ENCODE measurements around the gene CENPC.
"Not testable (repeated sequence)": the region's sequence is repeated elsewhere in the genome, so short reads cannot be mapped to it uniquely, and the experiment has no call there.

Gene CENPC

DNA sequence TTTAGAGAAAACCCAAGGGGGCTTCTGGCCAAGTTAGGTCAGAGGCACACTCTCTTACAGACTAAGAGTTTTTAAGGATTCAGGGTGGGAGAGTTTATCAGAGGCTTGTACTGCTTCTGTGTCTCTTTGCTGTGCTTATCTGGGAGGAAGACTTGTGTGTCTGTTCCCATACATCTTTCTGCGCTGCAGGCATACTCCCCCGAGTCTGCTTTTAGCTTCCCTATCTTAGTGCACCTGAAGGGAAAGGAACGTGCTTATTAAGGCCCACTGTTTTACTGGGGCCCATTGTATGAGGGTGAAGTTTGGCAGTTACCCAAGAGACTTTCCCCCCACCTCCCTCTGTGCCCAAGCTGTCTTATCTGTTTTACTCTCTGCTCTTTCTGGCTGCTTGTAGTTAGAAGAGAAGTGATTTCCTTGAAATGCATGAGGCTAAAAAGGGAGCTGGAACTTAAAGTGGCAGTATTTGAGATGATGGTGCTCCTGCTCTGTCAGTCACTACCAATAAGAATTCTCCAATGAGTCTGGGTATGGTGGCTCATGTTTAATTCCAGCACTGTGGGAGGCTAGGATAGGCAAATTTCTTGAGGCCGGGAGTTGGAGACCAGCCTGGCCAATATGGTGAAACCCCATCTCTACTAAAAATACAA is 7.0 kb upstream of the CENPC start:
- DNase-seq (ENCODE audit: low read depth, low spot score): not testable (repeated sequence)

DNA sequence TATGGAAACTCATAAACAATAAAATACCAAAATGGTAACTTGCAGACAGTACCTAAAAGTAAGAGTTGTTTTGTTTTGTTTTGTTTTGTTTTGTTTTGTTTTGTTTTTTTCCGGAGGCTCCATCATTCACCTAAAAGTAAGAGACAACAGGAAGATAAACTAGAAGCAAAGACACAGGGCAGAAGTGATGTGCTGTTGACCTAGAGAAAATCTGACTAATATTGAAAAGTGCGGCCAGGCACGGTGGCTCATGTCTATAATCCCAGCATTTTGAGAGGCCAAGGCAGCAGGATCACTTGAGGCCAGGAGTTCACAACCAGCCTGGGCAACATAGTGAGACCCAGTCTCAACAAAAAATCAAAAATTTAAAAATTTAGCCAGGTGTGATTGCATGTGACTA is 5.6 kb upstream of the CENPC start:
- DNase-seq (ENCODE audit: low read depth, low spot score): no peak

DNA sequence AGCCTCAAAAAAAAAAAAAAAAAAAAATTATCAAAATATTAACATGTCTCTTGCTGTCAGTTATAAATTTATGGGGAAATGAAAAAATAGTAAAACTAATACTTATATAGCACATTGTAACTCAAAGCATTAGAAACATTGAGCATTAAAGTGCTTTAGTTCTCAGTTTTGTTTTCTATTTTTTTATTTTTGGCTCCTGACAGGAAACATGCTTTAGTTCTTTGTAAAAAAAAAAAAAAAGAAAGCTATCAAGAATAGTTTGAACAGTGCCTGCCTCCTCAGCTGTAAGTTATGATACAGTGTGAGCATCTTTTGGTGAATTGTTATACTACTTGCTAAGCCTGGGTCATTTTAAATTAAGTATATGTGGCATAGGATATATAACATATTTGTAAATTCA is 5.1 kb upstream of the CENPC start:
- no peak for DNase-seq (ENCODE audit: low read depth, low spot score)

DNA sequence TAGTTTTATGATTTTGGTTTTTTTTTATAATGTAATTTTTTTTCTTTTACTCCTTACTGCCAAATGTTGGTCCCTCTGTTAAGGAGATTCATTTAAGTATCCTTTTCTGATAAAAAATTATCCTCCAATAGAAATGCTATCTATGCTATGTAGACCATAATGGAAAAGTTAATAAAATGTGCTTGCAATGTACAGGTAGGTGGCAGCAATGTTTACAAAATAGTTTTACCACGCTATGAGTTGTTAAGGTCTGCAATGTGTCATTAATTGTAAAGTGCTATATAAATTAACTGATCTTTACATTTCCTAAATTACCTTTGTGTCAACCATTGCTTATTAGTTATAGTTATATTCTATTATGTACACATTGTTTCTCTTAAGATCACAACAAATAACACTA is 3.8 kb upstream of the CENPC start:
- DNase-seq (ENCODE audit: low read depth, low spot score): no peak

- DNase-seq (ENCODE audit: low read depth, low spot score): no peak
These were observed 1.7 kb upstream of the CENPC start for GRCh38 chr4:67546971-67547370.

- no peak for DNase-seq (ENCODE audit: low read depth, low spot score)
These were observed 677 bp upstream of the CENPC start for GRCh38 chr4:67546004-67546356.

- DNase-seq (ENCODE audit: low read depth, low spot score): no peak
These were observed 3.2 kb downstream of the CENPC start for GRCh38 chr4:67542076-67542475.

DNA sequence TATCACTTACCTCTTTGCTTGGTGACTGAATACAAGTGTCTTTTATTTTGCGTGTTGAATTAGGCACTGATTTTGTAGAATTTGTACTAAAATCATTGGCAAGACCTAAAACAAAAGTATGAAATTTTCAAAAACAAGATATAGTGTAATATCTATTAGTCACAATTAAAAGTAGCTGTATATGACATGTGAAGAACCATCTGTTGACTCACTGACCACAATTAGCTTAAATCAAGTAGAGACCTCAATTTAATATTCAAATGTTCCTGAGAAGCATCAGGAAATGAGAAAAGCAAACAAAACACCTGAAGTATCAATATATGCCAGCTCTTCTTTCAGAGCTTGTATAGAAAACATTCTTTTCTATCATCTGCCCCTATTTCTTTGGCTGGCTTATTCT is 5.5 kb downstream of the CENPC start:
- no peak for DNase-seq (ENCODE audit: low read depth, low spot score)

DNA sequence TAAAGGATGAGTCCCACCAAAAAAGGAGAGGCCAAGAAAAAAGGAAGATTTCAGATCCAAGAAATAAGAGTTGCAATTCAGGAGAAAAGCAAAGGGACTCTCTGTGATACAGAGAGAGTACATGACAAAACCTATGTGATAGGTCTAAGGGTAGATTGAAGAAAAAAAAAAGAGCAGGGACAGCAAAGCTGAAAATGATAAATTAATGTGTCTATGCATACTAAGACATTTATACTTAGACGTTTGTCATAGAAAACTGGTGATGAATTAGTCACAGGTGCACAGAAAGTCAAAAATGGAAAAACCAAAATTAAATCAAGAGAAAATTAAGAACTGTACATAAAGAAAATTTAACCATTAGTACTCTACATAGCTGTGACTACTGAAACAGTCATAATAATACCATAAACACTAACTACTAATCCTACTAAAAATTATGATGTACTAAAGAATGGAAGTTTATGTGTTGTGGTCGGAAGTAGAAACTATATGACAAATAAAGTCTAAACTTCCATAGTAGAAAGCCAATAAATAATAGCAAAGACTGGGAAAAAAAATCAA is 9.9 kb downstream of the CENPC start:
- DNase-seq (ENCODE audit: low read depth, low spot score): no peak

DNA sequence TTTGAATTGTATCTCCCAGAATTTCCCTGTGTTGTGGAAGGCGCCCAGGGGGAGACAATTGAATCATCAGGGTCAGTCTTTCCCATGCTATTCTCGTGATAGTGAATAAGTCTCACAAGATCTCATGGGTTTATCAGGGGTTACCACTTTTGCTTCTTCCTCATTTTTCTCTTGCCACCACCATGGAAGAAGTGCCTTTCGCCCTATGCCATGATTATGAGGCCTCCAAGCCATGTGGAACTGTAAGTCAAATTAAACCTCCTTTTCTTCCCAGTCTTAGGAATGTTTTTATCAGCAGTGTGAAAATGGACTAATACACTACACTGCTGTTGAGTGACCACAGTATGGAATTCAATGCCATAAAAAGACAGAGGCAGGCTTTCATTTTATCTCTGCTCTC is 12.2 kb downstream of the CENPC start:
- no peak for DNase-seq (ENCODE audit: low read depth, low spot score)

- not testable (repeated sequence) for DNase-seq (ENCODE audit: low read depth, low spot score)
These were observed 12.9 kb downstream of the CENPC start for GRCh38 chr4:67532397-67532796.

GRCh38 chr4:67531379-67531962 is 13.8 kb downstream of the CENPC start:
- DNase-seq (ENCODE audit: low read depth, low spot score): no peak

GRCh38 chr4:67524140-67524539 is 21.2 kb downstream of the CENPC start:
- DNase-seq (ENCODE audit: low read depth, low spot score): not testable (repeated sequence)

- DNase-seq (ENCODE audit: low read depth, low spot score): no peak
These were observed 22.2 kb downstream of the CENPC start for GRCh38 chr4:67522851-67523671.

DNA sequence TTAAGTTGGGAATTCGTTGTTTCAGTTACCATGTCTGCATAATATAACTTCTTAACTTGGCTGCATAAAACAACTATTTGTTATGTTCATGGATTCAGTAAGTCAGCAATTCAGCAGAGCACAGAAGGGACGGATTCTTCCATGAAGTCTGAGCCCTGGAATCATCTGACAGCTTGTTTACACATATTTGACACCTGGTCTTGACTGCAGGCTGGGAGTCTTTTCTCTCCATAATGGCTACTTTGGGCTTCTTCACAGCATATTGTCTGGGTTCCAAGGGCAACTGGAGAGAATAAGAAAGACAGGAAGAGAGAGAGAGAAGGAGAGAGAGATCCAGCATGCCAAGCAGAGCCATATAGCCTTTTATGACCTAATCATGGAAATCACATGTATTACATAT is 23.1 kb downstream of the CENPC start:
- no peak for DNase-seq (ENCODE audit: low read depth, low spot score)

DNA sequence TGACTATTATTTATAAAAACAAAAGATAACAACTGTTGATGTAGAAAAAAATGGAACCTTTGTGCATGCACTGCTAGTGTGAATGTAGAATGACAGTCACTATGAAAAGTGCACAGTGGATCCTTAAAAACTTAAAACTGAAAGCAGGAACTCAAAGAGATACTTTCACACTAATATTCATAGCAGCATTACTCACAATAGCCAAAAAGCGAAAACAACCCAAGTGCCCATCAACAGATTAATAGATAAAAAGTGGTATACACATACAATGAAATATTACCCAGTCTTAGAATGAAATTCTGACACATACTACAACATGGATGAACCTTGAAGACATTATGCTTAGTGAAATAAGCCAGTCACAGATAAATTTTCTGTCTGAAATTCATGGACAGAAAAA is 23.8 kb downstream of the CENPC start:
- no peak for DNase-seq (ENCODE audit: low read depth, low spot score)

GRCh38 chr4:67520141-67520540 is 25.2 kb downstream of the CENPC start:
- no peak for DNase-seq (ENCODE audit: low read depth, low spot score)

GRCh38 chr4:67512501-67512900 is 32.8 kb downstream of the CENPC start:
- no peak for DNase-seq (ENCODE audit: low read depth, low spot score)

DNA sequence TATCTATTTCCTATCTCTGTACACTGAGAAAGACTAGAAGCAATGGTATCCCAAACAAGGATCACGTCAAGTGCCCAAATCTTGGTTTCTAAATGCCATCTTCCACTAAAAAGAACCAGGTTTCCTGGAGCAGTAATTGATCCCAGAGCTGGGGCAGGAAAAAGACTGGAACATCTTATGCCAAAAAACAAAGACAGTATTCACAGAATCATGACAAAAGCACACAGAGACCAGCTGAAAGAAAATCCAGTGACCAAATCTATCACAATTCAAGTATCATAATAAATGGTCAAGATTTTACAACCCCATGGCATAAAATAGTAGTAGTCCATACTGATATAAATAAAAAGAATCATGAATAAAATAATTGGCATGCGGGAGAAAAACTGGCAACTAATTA is 44.9 kb downstream of the CENPC start:
- no peak for DNase-seq (ENCODE audit: low read depth, low spot score)

DNA sequence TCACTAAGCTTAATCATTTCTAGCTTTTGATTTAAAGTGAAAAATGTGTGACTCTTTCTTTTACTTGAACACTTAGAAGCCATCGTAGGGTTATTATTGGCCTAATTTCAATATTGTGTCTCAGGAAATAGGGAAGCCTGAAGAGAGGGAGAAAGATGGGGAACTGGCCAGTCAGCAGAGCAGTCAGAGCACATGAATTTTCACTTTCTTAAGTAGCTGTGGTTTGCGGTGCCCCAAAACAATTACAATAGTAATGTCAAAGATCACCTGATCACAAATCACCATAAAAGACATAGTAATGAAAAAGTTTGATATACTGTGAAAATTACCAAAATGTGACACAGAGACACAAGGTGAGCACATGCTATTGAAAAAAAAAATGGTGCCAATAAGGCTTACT is 45.5 kb downstream of the CENPC start:
- DNase-seq (ENCODE audit: low read depth, low spot score): no peak

DNA sequence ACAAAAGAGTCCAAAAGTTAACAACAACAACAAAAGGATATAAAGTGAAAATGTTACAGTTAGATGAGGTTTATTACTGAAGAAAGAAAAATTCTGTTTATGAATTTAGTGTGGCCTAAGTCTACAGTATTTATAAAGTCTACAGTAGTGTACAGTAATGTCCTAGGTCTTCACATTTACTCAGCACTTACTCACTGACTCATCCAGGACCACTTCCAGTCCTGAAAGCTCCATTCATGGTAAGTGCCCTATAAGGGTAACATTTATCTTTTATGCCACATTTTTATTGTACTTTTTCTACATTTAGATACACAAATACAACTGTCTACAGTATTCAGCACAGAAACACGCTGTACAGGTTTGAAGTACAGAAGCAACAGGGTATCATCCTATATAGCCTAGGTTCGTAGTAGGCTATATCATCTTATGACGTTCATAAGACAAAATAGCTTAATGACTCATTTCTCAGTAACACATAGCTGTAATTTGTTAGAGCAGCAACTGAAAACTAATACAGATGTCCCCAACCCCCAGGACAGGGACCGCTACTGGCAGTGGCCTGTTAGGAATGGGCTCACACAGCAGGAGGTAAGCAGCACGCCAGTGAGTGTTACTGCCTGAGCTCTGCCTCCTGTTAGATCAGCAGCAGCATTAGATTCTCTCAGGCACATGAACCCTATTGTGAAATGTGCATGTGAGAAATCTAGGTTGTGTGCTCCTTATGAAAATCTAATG is 61.3 kb downstream of the CENPC start:
- no peak for DNase-seq (ENCODE audit: low read depth, low spot score)

DNA sequence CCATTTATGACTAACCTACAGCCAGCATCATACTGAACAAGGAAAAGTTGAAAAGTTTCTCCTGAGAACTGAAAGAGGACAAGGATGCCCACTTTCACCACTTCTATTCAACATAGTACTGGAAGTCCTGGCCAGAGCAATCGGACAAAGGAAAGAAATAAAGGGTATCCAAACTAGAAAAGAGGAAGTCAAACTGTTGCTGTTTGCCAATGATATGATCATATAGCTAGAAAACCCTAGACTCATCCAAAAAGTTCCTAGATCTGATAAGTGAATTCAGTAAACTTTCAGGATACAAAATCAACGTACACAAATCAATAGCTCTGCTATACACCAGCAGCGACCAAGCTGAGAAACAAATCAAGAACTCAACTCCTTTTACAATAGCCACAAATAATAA is 64.5 kb downstream of the CENPC start:
- DNase-seq (ENCODE audit: low read depth, low spot score): no peak

Data from iPS DF 19.7 (cell line).